Vagina (tissue), 2 donors: ENCODE data around the gene CWC22.

Source experiments
- CTCF ChIP-seq, 3 experiments: fragments of 450-650 bp in 2 of 3; fragments of 200-600 bp in 1 of 3; sonication (generic) in 1 of 3; IDR thresholded peaks; one replicate each; pipeline ENCODE4 v1.5.1; 2017 to 2019; ENCODE audit warnings: antibody characterized with exemption in 3 of 3, mild to moderate bottlenecking in 2 of 3, moderate library complexity in 2 of 3
- POLR2A ChIP-seq, 2 donors: fragments of 450-650 bp; IDR thresholded peaks; one replicate each; pipeline ENCODE4 v1.6.1; 2017; ENCODE audit warnings: antibody characterized with exemption in 2 of 2, mild to moderate bottlenecking in 2 of 2, moderate library complexity in 2 of 2

- TF ChIP-seq CTCF (IDR thresholded peaks at IDR 0.05) (no peak), POLR2A (IDR thresholded peaks at IDR 0.05) (no peak)
These were observed 69.1 kb downstream of the CWC22 start for GRCh38 chr2:179938026-179938425.
